ENCODE data around the gene RFTN1. TPM values are rescaled to one million over a fixed set of nuclear protein-coding genes. Genes with fewer than 3 reads are reported as not detected.

RFTN1 gene
- total RNA-seq, 1 donor from 2014 or later = 43.2 TPM

- DNase-seq (ENCODE audit: low read depth) = no peak
Measured at GRCh38 chr3:16464511-16465148, 48.9 kb downstream of the RFTN1 start.

DNA sequence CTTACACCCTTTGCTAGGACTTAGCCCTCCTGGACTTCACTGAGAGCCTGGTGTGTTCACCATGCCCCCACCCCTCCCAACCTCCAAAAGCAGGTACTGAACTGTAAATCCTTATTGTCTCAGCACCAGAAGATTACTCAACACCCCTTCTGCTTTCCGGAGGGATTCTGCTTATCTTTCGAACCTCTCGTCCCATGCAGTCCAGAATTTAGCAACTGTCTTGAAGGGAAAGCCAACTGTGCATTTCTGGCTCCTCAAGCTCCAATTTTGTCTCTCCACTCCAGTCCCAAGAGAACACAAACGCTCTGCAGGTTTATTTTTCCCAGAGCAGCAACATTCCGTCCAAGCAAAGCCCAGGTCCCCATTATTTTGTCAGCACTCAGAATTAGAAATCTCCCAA is 49.6 kb downstream of the RFTN1 start:
- DNase-seq (ENCODE audit: low read depth) = no peak

DNA sequence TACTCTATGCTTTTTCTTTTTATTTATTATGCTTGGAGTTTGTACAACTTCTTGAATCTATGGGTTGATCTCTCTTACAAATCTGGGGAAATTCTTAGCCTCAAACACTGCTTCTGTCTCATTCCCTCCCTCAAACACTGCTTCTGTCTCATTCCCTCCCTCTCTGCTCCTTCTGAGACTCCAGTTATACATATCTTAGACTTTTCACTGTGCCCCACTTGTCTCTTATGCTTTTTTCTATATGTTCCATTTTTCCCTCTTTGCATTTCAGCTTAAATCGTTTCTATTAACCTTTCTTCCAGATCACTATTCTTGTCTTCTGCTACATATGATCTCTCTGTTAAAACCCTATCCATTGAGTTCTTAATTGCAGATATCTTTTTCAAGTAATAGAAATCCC is 50.4 kb downstream of the RFTN1 start:
- DNase-seq (ENCODE audit: low read depth) = no peak

- no peak for DNase-seq (ENCODE audit: low read depth)
Measured at GRCh38 chr3:16462679-16463078, 50.8 kb downstream of the RFTN1 start.

DNA sequence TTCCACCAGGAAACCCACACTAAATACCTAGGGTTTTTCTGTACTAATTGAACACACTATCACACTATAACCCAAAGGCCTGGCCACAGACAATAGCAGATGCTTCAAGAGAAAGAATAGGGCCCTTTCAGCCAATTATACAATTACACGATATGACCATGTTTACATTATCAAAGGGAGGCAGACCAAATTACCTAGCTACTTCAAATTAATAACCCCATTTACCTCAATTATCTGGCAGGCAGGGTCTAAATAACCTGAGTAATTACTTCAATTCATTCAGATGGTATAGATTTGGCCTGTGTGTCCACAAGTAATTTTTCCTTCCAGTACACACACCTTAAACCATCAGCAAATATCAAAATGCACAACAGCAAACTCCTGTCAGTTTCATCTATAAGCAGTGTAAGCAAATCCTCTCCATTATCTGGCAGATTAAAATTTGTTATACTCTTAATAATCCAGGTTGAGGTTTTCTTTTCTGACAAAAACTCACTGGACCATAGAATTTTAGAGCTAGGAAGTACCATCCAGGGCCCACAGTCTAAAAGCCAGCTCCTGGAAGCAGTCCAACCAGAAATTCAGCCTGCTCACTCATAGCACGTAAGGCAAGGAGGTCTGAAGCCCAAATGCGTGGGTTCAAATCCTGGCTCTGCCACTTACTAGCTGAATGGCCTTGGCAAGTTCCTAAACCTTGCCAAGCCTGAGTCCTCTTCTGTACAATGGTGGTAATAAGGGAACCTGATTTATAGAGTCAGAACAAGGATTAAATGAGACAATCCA is 51.8 kb downstream of the RFTN1 start:
- no peak for DNase-seq (ENCODE audit: low read depth)

DNA sequence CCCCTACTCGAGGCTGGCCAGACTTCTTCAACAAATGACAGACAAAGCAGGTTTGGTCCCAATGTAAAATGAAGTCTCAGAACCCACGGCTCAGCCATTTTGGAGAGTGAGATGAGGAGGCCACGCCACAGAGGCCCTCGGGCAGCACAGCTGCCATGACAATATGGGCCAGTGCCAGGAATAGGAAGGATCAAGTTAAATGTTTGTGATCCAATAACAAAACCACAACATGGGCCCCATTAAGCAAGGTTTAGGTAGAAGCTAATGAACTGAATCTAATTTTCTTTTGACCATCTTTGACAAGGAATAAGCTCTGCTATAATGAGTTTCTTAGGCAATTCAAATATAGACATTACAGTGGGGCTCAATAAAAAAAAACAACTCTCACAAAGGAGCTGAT is 52.6 kb downstream of the RFTN1 start:
- peak; percentile 52 for DNase-seq (ENCODE audit: low read depth)

- no peak for DNase-seq (ENCODE audit: low read depth)
Measured at GRCh38 chr3:16460273-16460672, 53.2 kb downstream of the RFTN1 start.

DNA sequence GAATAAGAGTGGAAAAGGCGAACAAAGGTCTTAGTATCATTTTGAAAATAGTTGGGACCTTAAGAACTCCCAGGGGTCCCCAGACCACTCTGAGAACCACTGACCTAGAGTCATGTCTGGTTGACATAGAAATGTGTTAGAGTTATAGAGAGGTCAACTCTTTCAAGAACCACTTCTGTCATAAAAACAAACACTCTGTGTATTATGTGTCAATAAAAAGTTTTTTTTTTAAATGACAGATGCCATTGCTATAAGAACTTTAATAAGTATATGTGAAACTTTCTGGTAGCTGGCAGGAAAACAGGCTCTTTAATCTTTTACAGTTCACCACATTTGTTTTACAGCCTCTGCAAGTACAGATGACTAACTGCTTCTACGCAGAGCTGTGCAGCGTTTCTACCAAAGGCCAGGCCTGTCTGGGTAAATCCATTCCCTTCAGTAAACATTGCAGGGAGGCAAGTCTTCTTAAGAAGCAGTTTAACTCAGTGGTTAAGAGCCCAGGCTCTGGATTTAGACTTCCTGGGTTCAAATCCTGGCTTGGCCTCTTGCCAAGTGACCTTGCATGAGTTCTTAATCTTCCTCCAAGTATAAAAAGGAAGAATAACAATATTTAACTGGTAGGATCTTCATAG is 56.6 kb downstream of the RFTN1 start:
- peak; percentile 88 for DNase-seq (ENCODE audit: low read depth)

DNA sequence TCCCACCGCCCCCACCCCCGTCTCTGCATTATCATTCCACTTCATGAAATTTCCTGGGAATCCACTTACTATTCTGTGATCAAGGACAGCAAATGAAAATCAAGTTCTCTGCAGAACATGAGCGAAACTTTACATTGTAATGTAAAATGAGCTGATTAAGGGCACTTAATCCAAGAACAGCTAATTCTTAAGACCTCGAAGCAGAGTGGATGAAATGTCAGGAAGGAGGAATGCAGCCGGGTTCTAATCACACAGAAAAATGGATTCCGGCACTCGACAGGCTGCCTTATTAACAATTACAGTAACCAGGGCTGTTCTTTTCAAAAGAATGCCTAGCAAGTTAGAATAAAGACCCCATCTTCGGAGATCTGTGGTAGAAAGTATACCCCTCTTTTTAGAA is 57.5 kb downstream of the RFTN1 start:
- no peak for DNase-seq (ENCODE audit: low read depth)

DNA sequence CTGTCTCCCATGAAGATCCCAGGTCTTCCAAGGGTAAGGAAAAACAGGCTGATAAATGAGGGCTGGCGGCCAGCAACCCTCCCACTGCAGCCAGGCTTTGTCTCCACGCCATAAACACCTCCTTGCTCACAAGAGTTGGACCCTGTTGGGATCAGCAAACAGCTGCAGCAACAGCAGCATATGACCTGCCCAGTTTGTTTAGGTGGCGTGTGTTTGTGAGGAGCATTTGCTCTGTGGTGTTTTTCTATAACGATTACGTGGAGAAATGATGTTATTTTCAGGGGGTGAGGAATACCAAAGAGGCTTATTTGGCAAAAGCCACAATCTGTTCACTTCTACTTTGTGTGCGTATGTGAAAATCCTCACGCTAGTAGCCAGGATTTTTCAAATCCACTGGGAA is 58.5 kb downstream of the RFTN1 start:
- DNase-seq (ENCODE audit: low read depth) = no peak

DNA sequence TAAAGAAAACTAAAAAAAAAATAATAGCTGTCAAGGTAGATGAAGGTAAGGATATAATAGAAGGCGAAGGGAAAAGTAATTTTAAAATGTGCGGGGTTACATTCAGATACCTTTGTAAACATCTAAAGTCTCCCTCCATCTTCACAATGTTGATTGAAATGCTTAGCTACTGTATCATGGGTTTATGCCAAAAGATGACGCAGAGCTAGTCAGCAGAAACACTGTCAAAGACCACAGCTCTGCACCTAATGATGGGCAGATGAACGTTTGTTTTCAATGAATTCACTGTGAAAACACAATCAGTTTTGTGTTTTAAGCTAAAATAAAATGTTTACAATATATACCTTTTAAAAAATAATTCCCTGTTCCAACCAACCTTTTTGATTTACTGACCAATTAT is 61.2 kb downstream of the RFTN1 start:
- DNase-seq (ENCODE audit: low read depth) = peak; percentile 17

DNA sequence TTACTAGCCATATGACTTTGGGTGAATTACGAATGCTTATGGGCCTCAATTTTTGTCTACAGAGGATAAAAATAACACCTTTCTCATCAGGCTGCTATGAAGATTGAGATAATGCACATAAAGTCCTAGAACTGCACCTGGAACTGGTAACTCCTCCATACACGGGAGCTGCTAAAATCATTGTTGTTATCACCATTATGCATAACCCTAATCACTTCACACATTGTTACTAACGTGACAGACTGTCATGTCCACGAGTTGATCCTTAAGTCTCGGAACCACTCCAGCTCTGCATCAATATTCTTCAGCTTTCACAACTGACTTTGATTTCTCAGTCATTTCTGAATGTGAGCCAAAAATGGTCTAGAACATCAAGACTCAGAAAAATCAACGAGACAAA is 64.1 kb downstream of the RFTN1 start:
- DNase-seq (ENCODE audit: low read depth) = no peak

- peak; percentile 88 for DNase-seq (ENCODE audit: low read depth)
Measured at GRCh38 chr3:16448639-16449070, 64.8 kb downstream of the RFTN1 start.

GRCh38 chr3:16447135-16447534 is 66.4 kb downstream of the RFTN1 start:
- no peak for DNase-seq (ENCODE audit: low read depth)

- DNase-seq (ENCODE audit: low read depth) = no peak
Measured at GRCh38 chr3:16444344-16444743, 69.2 kb downstream of the RFTN1 start.

DNA sequence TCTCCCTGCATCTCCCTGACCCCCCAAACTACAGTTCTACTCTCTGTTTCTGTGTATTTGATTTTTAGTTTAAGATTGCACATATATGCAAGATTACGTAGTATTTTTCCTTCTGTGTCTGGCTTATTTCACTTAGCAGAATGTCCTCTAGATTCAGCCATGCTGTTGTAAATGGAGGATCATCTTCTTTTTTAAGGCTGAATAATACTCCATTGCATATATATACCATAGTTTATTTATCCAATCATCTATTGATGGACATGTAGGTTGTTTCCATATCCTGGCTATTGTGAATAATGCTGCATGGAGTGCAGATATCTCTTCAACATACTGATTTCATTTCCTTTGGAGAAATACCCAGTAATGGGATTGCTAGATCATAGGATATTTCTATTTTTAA is 70.8 kb downstream of the RFTN1 start:
- DNase-seq (ENCODE audit: low read depth) = no peak

- DNase-seq (ENCODE audit: low read depth) = no peak
Measured at GRCh38 chr3:16441371-16441875, 72.1 kb downstream of the RFTN1 start.

DNA sequence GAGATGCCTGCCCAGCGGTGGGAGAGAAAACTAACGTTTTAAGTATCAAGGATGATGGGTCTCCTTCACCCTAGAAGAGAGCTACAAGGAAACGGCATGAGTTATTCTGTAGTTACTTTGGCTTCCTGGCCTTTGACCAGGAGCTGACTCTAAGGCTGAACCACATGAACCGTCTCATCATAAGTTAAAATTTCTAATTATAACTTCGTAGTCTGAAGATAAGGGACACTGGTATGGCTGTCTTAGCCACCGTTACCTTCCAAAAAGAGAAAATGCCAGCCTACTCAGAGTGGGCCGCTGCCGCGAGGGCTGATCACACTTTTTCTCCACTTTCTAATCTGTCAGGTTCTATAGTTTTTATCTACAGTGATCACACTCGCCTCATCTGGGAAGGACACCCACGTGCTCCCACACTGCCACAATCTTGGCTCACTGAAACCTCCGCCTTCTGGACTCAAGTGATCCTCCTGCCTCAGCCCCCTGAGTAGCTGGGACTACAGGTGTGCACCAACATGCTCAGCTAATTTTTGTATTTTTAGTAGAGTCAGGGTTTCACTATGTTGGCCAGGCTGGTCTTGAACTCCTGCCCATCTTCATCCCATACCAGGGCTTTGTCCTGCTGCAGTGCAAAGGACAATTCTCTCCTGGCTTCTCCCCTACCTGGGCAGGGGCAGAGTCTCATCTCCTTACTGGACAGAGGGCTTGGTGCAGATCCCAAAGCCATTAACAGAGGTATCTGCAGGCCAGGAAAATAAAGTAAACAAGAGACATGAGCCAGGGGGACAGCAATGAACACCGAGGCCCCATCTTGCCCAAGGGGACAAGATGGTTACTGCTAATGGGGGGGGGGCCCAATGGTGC is 73.4 kb downstream of the RFTN1 start:
- no peak for DNase-seq (ENCODE audit: low read depth)

DNA sequence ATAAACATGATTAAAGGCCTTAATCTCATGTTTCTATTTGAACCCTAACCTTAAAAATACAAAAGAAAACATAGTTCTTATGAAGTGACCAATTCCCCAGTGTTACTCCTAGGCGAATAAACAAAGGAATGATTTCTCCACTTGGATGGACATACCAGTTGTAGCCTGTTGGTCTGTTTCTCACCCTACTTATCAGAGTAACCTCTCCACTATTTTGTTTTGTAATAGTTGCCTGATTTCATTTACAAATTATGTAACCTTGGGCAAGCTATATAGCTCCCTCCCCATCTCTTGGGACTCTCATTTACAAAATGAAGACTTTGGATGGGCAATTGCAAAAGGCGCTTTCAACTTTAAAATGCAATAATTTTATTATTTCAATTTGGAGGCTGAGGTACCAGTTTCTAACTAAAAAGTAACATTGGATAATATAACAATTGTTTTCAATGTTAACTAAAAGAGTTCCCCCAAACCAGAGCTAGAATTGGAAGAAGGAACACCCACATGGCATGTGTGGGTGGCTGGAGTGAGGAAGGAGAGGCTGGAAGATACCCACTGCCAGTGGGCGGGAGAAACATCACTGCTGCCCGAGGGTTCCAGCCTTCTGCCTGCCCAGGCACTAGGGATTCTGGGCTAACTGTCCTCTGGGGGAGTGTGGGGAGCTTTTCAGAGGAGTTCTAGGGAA is 74.2 kb downstream of the RFTN1 start:
- DNase-seq (ENCODE audit: low read depth) = peak; percentile 17

DNA sequence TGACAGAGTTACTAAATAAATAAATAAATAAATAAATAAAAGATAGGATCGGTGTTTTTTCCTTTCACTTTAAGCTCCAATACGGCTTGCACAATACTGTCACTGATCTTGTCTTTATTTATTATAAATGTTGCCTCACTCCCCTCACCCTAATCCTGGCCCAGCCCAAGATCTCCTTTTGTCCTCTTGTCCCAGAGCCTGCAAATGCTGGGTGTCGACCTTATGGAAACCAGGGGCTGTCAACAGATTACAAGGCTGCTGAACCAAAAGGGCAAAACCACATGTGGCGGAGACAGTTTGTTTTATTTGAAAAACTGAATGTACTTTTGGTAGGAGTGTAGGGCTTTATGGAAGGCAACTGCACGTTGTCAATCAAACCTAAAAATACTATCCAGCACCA is 75.9 kb downstream of the RFTN1 start:
- DNase-seq (ENCODE audit: low read depth) = no peak

GRCh38 chr3:16433701-16434151 is 79.8 kb downstream of the RFTN1 start:
- DNase-seq (ENCODE audit: low read depth) = no peak

All from renal cortical epithelial cell (primary cell).